Dermis microvascular lymphatic vessel endothelial cell (primary cell): ENCODE measurements around the gene CDC42EP4. TPM values are rescaled to one million over a fixed set of nuclear protein-coding genes. Genes with fewer than 3 reads are reported as not detected.

Source experiments
- DNase-seq, 2 donors: peaks; one replicate each; pipeline versions ENCODE4 v3.0.0 to v3.0.0-alpha.2; 2010; ENCODE audit warnings: low read depth in 2 of 2
- total RNA-seq: library from RNA; depleted of rRNA; stranded (reverse); fragments of >200 nt; gene quantifications from 2 replicates; pipeline ENCODE4 v1.2.1, GENCODE V29; 2014

Gene CDC42EP4
- total RNA-seq, 1 donor from 2014 or later = 7.2 TPM

GRCh38 chr17:73301369-73301768, 10.4 kb downstream of the CDC42EP4 start:
- DNase-seq = no peak

DNA sequence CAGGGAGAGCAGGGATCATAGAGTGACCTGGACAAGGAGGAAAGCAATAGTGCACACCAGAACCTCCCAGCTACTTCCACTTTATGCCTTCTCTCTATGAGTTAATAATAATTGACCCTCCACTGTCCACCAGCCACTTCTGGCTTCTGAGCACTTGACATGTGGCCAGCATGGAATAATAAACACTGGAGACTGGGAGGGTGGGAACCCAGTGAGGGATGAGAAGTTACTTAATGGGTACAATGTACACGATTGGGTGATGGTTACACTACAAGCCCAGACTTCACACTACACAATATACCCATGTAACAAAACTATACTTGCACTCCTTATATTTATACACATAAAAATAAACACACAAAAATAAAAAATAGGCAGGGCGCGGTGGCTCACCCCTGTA, 11.4 kb downstream of the CDC42EP4 start:
- no peak for DNase-seq

DNA sequence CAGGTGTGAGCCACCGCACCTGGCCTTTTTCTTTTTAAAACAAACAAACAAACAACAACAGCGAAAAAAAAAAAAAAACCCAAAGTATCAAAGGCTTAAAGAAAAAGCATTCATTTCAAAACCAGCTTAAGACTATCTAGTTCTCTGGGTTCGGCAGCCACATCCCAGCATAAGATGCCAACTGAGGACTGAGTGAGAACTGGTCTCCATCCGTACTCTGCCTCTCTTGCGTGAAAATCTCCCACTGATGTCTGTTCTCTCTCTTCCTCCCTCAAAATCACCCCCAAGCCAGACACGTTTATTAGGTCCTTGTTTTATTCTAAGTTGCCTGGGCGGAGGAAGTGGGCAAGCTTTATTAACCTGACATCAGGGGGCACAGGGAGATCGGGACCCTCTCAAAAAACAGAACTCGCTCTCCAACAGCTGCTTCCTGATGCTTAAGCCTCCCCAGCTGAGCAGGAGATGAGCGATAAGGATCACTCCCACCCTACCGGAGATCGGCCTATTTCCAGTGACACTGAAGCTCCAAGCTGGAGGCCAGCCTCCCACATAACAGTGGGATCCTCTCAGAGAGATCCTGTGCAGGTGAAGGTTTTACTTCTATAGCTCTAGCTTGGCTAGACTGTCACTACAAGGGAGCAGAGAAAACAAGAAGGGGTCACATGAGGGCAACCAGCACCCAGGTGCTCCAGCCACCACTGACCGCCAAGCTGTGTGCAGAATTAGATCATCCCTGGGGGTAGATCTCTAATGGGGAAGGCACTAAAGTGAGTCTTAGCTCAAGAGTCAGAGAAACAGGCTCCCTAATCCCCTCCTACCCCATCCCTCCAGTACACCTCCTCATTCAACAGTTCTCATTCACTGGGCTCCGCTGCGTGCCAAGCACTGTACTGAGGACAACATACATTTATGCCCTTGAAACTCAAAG, 13.6 kb downstream of the CDC42EP4 start:
- DNase-seq = no peak

GRCh38 chr17:73293480-73293911, 18.3 kb downstream of the CDC42EP4 start:
- DNase-seq = no peak

GRCh38 chr17:73293031-73293430, 18.8 kb downstream of the CDC42EP4 start:
- DNase-seq = no peak

DNA sequence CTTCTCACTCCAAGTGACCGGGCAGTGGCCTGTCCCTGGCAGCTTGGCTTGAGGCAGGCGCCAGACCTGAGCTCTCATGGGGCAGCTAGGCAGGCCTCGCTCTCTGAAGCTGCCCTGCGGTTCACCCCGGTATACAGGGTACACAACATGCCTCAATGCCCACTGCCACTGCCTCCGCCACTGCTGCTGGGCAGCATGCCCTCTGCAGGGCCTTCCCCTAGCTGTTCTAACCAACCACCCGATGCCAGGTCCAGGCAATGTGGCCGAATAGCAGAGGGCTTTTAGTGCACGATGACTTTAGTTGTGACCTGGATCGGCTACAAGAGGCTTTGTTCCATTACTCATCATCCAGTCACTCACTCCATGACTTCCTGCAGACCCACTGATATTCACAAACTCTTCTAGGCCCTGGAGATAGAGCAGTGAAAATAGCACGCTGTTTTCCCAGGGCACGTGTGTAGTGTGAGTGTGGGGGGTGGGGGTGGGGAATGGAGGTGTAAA, 19.7 kb downstream of the CDC42EP4 start:
- DNase-seq = peak; percentile 85 to 92

DNA sequence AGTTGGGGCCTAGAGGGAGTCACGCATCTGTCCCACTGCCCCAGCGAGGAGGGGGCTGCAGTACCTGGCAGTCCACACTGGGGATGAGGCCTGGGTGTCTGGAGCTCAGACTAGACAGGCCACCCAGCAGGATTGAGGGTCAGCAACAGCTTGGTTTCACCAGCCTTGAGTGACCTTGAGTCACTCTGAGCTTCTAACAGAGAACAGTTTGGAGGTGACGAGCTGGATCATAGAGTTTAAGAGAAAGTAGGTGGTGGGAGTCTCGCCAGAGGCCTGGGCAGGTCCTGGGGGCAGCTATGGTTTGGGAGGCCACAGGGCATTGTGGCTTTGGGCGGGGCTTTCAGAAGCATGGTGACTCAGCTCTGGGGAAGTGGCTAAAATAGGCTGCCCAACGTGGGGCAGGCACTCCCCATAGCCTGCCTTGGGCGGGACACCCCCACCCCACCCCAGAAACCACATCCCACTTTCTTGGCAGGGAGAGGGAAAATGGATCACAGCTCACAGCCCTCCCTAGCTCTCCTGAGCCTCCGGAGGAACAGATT, 20.5 kb downstream of the CDC42EP4 start:
- DNase-seq = peak in 1 of 2 donors; percentile 49

- no peak for DNase-seq
Observed at GRCh38 chr17:73290399-73291259, 21.2 kb downstream of the CDC42EP4 start.

DNA sequence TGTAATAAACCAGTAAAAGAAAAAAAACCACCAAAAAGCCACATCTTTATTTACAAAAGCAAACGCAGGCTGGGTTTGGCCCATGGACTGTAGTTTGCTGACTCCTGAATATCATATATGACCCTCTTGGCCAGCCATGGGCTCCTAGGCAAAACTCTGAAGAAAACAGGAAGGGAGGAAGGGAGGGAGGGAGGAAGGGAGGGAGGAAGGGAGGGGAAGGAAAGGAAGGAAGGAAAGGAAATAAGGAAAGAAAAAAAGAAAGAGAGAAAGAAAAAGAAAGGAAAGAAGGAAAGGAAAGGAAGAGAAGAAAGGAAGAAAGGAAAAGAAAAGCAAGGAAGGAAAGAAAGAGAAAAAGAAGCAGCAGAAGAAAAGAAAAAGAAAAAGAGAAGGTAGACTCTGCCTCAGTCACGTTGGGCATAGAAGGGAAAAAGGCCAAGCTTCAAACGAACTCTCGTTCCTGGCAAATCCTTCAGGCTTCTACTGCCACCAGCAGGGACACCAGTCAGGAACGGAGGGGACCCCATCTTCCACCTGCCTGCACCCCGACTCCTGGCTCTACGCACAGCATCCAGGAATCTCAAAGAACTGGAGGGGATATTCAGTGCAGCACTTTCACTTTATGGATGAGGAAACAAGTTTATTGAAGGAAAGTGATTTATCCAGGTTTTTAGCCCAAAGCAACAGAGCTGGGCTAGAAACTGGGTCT, 22.1 kb downstream of the CDC42EP4 start:
- DNase-seq = no peak

GRCh38 chr17:73288534-73289302, 23.1 kb downstream of the CDC42EP4 start:
- DNase-seq = no peak

GRCh38 chr17:73286863-73287296, 24.9 kb downstream of the CDC42EP4 start:
- DNase-seq = peak in 1 of 2 donors; percentile 50

- no peak for DNase-seq
Observed at GRCh38 chr17:73285916-73286862, 25.6 kb downstream of the CDC42EP4 start.

- DNase-seq = no peak
Observed at GRCh38 chr17:73285603-73285908, 26.2 kb downstream of the CDC42EP4 start.

DNA sequence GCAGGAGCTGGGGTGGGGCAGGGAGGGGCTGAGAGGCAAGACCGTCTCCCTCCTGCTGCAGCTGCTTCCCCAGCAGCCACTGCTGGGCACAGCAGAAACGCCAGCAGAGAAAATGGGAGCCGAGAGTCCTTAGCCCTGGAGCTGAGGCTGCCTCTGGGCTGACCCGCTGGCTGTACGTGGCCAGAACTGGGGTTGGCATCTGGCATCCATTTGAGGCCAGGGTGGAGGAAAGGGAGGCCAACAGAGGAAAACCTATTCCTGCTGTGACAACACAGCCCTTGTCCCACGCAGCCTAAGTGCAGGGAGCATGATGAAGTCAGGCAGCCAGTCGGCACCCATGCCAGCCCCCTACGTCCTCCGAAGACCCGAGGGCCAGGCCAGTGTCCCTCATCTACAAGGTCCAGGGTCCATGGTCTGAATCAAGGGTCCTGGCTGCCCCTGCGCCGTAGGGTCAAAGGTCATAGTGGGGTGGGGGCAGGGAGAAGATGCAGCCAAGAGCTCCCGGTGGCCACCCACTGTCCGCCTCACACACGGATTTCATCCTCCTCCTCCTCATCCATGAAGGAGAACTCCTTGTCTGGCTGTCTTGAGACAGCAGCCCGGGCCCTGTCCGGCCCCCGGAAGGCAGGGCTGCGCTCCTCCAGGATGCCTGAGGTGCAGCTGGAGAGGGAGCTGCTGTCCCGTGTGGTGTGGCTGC, 26.7 kb downstream of the CDC42EP4 start:
- DNase-seq = no peak

- no peak for DNase-seq
Observed at GRCh38 chr17:73284354-73284753, 27.4 kb downstream of the CDC42EP4 start.

DNA sequence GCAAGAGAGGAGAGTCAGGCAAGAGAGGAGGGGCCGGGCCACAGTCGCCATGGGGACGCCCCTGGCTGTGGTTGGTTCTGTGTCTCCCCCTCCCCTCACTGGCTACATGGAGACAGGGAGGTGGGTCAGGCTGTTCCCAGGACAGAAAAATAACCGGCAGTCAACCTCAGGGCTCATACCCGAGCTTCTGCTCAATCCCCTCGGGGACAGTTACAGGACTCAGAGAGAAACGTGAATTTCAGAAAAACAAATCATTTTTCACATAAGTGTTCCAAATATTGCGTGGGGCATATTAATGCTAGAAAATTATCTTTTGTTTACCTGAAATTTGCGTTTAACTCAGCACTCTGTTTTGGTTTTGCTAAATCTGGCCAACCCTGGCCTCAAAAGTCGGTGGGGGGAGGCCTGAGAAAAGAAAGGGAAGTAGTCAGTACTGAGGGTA, 27.9 kb downstream of the CDC42EP4 start:
- DNase-seq = no peak

GRCh38 chr17:73283250-73283649, 28.6 kb downstream of the CDC42EP4 start:
- DNase-seq = no peak

DNA sequence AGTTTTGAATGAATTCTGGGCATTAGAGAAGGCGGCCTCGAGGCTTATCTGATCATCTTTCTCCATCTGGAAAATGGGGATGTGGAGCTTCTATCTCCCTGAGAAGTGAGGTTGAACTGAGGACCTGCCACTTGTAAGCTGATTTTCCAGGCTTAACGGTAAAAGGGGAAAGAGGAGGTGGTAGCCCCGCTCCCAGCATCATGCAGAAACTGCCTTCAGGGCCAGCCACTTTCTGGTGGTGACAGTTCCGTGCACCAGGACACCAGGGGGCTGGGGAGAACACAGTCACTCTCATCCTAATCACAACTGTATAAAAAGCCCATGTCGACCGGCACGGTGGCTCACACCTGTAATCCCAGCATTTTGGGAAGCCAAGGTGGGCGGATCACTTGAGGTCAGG, 29.2 kb downstream of the CDC42EP4 start:
- DNase-seq = no peak

- no peak for DNase-seq
Observed at GRCh38 chr17:73281928-73282327, 29.9 kb downstream of the CDC42EP4 start.
